PFSK-1 (cell line): Measurements from ENCODE around the gene LBH.

Experiments
- FOXP2 ChIP-seq: optimal IDR thresholded peaks from 2 replicates; pipeline ENCODE3; 2011; ENCODE audit warnings: borderline replicate concordance, control low read depth, inconsistent platforms; ENCODE audit not compliant: insufficient read depth; ENCODE audit errors: extremely low read length, extremely low read depth
- POLR2AphosphoS5 ChIP-seq: IDR thresholded peaks from 2 replicates; pipeline ENCODE4 v1.6.1; 2012; ENCODE audit warnings: low read depth, mild to moderate bottlenecking, control low read depth, low read length, moderate library complexity
- REST ChIP-seq, 2 experiments: IDR thresholded peaks; 2 replicates each; pipeline versions ENCODE4 v1.6.1 to v1.8.0; 2011 to 2012; ENCODE audit warnings: low read depth in 2 of 2, low read length in 2 of 2, control low read depth in 1 of 2, inconsistent platforms in 1 of 2, mild to moderate bottlenecking in 1 of 2, moderate library complexity in 1 of 2; ENCODE audit not compliant: insufficient read depth in 1 of 2
- SIN3A ChIP-seq: IDR thresholded peaks from 2 replicates; pipeline ENCODE4 v1.6.1; 2012; ENCODE audit warnings: mild to moderate bottlenecking, low read length, moderate library complexity, borderline replicate concordance; ENCODE audit not compliant: insufficient read depth
- TAF1 ChIP-seq: IDR thresholded peaks from 2 replicates; pipeline ENCODE4 v1.6.1; 2012; ENCODE audit warnings: low read length, control low read depth, borderline replicate concordance; ENCODE audit not compliant: insufficient read depth

The LBH gene

GRCh38 chr2:30219886-30220875, 11.2 kb upstream of the LBH start:
- TF ChIP-seq SIN3A (no peak), REST (IDR thresholded peaks at IDR 0.05; ENCODE audit: insufficient read depth in 1 of 2, low read depth in 2 of 2, low read length in 2 of 2) (no peak), FOXP2 (no peak), TAF1 (no peak), POLR2AphosphoS5 (no peak)

GRCh38 chr2:30221531-30221930, 9.8 kb upstream of the LBH start:
- no peak for TF ChIP-seq REST (IDR thresholded peaks at IDR 0.05; ENCODE audit: insufficient read depth in 1 of 2, low read depth in 2 of 2, low read length in 2 of 2)

- no peak for TF ChIP-seq SIN3A
Measured at GRCh38 chr2:30222031-30222430, 9.3 kb upstream of the LBH start.

GRCh38 chr2:30222636-30223360, 8.5 kb upstream of the LBH start:
- no peak for TF ChIP-seq POLR2AphosphoS5
- TF ChIP-seq REST (IDR thresholded peaks at IDR 0.05; ENCODE audit: insufficient read depth in 1 of 2, low read depth in 2 of 2, low read length in 2 of 2): no peak
- TF ChIP-seq FOXP2: no peak
- TF ChIP-seq SIN3A: no peak
- TF ChIP-seq TAF1: no peak

GRCh38 chr2:30223413-30223874, 7.9 kb upstream of the LBH start:
- no peak for TF ChIP-seq POLR2AphosphoS5
- TF ChIP-seq REST (IDR thresholded peaks at IDR 0.05; ENCODE audit: insufficient read depth in 1 of 2, low read depth in 2 of 2, low read length in 2 of 2): no peak
- TF ChIP-seq FOXP2: no peak
